B cell (primary cell): Measurements from ENCODE around the gene LIN52.

Experiments
- EZH2 ChIP-seq: IDR thresholded peaks from 2 replicates; pipeline ENCODE4 v1.6.1; 2012; ENCODE audit warnings: borderline replicate concordance, low read depth, mild to moderate bottlenecking, moderate library complexity, low read length; ENCODE audit not compliant: insufficient read depth, poor library complexity, severe bottlenecking
- TF ChIP-seq, protein P1 (sequence below): fragments of 200-600 bp; IDR thresholded peaks from one replicate; pipeline ENCODE4 v1.8.0; 2022; ENCODE audit warnings: antibody characterized with exemption, mild to moderate bottlenecking

DNA sequence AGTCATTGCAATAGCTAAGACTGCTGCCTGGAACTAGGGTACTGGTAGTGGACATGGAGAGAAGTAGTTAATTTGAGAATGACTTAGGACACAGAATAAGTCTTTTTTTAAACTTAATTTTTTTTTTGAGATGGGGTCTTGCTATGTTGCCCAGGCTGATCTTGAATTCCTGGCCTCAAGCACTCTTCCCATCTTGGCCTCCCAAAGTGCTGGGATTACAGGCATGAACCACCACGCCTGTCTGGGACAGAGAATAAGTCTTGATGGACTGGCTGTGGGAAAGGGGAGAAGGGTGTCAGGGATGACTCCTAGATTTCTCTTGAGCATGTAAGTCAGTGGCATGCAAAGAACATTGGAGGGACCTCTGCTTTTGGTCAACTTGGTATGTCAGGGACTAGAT, 42.9 kb downstream of the LIN52 start:
- TF ChIP-seq, protein P1, sequence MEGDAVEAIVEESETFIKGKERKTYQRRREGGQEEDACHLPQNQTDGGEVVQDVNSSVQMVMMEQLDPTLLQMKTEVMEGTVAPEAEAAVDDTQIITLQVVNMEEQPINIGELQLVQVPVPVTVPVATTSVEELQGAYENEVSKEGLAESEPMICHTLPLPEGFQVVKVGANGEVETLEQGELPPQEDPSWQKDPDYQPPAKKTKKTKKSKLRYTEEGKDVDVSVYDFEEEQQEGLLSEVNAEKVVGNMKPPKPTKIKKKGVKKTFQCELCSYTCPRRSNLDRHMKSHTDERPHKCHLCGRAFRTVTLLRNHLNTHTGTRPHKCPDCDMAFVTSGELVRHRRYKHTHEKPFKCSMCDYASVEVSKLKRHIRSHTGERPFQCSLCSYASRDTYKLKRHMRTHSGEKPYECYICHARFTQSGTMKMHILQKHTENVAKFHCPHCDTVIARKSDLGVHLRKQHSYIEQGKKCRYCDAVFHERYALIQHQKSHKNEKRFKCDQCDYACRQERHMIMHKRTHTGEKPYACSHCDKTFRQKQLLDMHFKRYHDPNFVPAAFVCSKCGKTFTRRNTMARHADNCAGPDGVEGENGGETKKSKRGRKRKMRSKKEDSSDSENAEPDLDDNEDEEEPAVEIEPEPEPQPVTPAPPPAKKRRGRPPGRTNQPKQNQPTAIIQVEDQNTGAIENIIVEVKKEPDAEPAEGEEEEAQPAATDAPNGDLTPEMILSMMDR: no peak
- TF ChIP-seq EZH2: no peak
